IgD-negative memory B cell (primary cell): ENCODE data around the gene FAM170A. TPM values are rescaled to one million over a fixed set of nuclear protein-coding genes. Genes with fewer than 3 reads are reported as not detected.

Source experiments
- H3K27ac Mint-ChIP-seq, 3 donors: one replicate each; pipeline ENCODE4 v1.8.0; 2020 to 2022; ENCODE audit warnings: mild to moderate bottlenecking in 3 of 3, mixed read lengths in 3 of 3, moderate library complexity in 1 of 3
- H3K27me3 Mint-ChIP-seq: one replicate; pipeline ENCODE4 v1.8.0; 2021; ENCODE audit warnings: mixed read lengths
- H3K36me3 Mint-ChIP-seq: one replicate; pipeline ENCODE4 v1.8.0; 2020; ENCODE audit warnings: mild to moderate bottlenecking, mixed read lengths
- H3K4me1 Mint-ChIP-seq, 3 donors: one replicate each; pipeline ENCODE4 v1.8.0; 2020 to 2022; ENCODE audit warnings: mixed read lengths in 3 of 3, mild to moderate bottlenecking in 1 of 3
- H3K4me3 Mint-ChIP-seq, 4 donors: one replicate each; pipeline ENCODE4 v1.8.0; 2020 to 2022; ENCODE audit warnings: mild to moderate bottlenecking in 4 of 4, mixed read lengths in 4 of 4, moderate library complexity in 3 of 4
- H3K9me3 Mint-ChIP-seq, 3 donors: one replicate each; pipeline ENCODE4 v1.8.0; 2020 to 2021; ENCODE audit warnings: mixed read lengths in 3 of 3, mild to moderate bottlenecking in 1 of 3
- polyA plus RNA-seq: library from polyadenylated mRNA; unstranded; fragments of 300-500 nt; fragmentation: Illumina TruSeq; gene quantifications from one replicate; pipeline ENCODE4 v1.2.3, GENCODE V29; 2021

FAM170A gene, protein sequence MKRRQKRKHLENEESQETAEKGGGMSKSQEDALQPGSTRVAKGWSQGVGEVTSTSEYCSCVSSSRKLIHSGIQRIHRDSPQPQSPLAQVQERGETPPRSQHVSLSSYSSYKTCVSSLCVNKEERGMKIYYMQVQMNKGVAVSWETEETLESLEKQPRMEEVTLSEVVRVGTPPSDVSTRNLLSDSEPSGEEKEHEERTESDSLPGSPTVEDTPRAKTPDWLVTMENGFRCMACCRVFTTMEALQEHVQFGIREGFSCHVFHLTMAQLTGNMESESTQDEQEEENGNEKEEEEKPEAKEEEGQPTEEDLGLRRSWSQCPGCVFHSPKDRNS
- not detected for polyA plus RNA-seq

DNA sequence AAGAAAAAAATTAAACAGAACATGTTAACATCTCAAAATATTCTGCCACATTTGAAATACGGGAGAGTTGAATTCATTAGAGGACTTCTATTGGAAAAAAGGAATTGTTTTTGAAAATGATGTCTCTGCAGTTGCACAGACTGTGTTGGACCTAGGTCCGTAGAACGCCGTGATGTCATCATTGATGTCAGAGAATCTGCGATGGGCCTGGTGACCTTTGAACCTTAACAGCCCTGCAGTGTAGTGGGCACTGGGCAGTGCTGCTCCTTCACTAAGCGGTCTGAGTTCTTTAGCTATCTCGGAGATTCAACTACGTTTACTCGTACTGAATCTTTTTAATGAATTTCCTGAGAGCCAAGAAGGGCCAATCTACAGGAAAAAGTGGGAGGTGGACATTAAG, at the start of gene FAM170A:
TSS of gene FAM170A (plus strand) at position 220 of the 400 bp plus-strand sequence. CDS start 211 bp downstream, outside the sequence.
- Mint-ChIP-seq H3K27me3 (peaks cover 8% of the 10 kb centered on the region), H3K27ac (no peak within 1 kb of the TSS), H3K4me1 (no peaks in the 10 kb centered on the region), H3K4me3 (no peak within 1 kb of the TSS), H3K9me3 (no peaks in the 10 kb centered on the region), H3K36me3 (peaks cover 4% of the 10 kb centered on the region)

DNA sequence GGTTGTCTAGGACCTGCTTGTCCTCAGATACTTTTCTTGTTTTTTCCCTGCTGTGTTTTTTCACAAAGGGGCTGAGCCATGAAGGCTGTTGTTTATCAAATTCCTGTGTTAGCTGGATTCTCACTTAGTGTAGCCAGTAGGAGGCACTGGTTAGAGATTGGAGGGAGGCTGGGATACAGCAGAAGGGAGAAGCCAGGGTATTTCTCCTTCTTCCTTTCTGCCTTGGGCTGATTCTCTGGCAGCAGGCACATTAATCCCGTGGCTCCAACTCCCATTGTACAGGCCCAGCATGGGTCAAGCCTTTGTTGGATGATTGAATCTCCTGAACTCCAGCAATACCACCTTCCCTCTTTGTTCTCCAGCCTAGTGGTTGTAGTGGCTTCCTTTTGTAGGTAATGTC, 46.4 kb upstream of the FAM170A start:
- H3K9me3 Mint-ChIP-seq = peaks cover 0 to 2% (median 0%) of the 10 kb centered on the region in 3 donors
- H3K4me3 Mint-ChIP-seq = no peak overlapping the region
- H3K27me3 Mint-ChIP-seq = peaks cover 8% of the 10 kb centered on the region
- H3K36me3 Mint-ChIP-seq = no peaks in the 10 kb centered on the region
- no peak overlapping the region for H3K27ac Mint-ChIP-seq
- H3K4me1 Mint-ChIP-seq = peaks cover 0 to 4% (median 0%) of the 10 kb centered on the region in 3 donors

DNA sequence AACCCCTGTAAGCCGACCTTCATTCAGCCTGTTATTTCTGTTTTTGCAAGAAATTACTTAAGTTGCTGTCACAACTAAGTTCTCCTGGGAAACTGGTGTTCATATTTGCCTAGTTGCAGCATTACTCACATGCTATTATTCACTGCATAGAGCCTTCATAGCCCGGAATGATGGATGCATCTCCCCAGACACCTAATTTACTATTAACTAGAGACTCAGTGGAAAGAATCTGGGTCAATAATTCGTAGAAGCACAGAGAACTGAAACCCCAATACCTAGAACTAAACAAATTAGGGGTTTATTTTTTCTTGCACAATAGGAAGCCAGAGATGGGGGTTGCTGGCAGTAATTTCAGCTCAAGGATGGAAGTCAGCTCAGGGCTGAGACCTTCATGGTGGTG, 45.7 kb upstream of the FAM170A start:
- Mint-ChIP-seq H3K9me3 (peaks cover 0 to 2% (median 0%) of the 10 kb centered on the region in 3 donors), H3K27me3 (peaks cover 8% of the 10 kb centered on the region), H3K4me1 (peaks cover 0 to 4% (median 0%) of the 10 kb centered on the region in 3 donors), H3K27ac (no peak overlapping the region), H3K36me3 (no peaks in the 10 kb centered on the region), H3K4me3 (no peak overlapping the region)

DNA sequence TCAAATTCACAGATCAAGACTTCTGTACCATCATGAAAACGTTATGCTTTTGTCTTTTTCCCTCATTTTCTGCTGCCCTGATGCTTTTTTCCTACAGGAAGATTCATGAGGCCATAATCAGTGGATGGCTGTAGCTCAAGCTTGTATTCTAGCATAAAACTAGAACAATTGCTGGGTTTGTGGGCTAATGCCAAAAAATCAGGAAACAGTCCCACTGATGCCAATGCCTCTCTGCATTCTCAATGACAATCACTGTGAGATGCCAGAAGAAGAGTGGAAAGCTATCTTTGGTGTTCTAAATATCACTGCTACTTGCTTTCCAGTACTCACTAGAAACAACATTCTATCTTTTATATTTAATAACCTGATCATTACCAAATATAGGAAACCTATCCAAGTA, 33.3 kb upstream of the FAM170A start:
- H3K27me3 Mint-ChIP-seq = peaks cover 3% of the 10 kb centered on the region
- H3K4me3 Mint-ChIP-seq = no peak overlapping the region
- H3K27ac Mint-ChIP-seq = no peak overlapping the region
- peaks cover 2 to 12% (median 11%) of the 10 kb centered on the region in 3 donors for H3K9me3 Mint-ChIP-seq
- H3K36me3 Mint-ChIP-seq = peaks cover 2% of the 10 kb centered on the region
- H3K4me1 Mint-ChIP-seq = no peaks in the 10 kb centered on the region

DNA sequence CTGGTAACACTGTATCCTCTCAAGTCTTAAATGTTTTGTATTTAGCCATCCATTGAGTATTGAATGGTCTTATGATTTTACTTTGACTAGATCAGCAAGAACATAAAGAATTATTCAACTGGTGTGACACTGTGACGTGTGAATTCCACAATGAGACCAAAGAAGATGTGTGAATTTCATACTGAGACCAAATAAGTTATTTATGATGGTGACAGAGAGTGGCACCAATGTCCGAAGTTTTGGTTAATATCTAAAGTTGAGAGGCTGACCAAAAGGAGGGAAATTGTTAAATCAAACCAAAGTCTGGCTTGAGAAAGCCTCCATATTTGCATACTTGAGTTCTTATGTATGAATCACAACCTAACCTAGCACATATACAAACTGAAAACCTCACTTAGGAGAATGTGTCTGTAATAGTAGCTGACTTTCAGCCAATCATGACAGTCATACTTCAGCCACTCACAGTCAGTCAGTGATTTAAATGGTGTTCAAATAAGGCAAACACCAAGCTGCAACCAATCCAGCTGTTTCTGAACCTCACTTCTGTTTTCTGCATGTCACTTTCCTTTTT, 31.5 kb upstream of the FAM170A start:
- H3K36me3 Mint-ChIP-seq = peaks cover 3% of the 10 kb centered on the region
- peaks cover 2 to 10% (median 4%) of the 10 kb centered on the region in 3 donors for H3K9me3 Mint-ChIP-seq
- H3K27ac Mint-ChIP-seq = no peak overlapping the region
- H3K4me3 Mint-ChIP-seq = no peak overlapping the region
- no peaks in the 10 kb centered on the region for H3K4me1 Mint-ChIP-seq
- H3K27me3 Mint-ChIP-seq = peaks cover 1% of the 10 kb centered on the region

DNA sequence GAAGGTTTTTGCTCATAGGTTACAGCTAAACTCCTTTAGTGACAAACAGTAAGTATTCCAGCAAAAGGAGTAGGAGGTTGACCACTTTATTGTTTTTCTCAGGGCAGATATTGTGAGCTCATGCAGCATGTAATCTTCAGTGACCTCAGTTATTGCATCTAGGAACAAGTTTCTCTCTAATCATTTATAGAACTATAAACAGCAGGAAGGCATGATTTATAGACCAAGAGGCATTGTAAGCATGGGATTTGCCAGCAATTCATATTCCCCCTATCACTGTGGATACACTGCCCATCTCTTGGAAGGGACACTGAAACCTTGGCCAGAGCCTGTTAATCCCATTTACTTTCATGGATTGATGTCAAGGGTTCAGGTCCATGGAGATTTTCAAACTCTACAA, 15.4 kb upstream of the FAM170A start:
- peaks cover 0 to 2% (median under 1%) of the 10 kb centered on the region in 3 donors for H3K9me3 Mint-ChIP-seq

DNA sequence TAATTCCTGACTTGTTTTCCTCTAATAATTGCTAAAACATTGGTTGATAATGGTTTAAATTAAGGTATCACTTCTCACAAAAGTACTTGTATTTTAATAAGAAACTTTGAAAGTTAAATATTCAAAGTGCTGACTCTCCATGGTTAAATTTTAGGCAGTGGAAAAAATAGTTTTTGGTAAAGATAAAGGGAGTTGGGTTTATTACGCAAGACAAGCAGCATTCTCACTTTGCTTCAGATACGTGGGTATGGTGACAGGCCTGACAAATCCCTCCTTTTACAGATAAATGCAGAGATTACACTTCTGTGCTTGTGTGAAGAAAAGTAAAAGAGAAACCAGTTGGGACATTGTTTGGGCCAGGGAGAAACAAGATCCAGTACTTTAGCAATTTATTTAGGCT, 14.5 kb upstream of the FAM170A start:
- H3K27ac Mint-ChIP-seq = peak overlapping the region in 1 of 3 donors; percentile 1
- H3K4me3 Mint-ChIP-seq = no peak overlapping the region
- H3K36me3 Mint-ChIP-seq = no peaks in the 10 kb centered on the region
- no peaks in the 10 kb centered on the region for H3K27me3 Mint-ChIP-seq
- H3K9me3 Mint-ChIP-seq = peaks cover 1 to 5% (median 2%) of the 10 kb centered on the region in 3 donors
- H3K4me1 Mint-ChIP-seq = no peaks in the 10 kb centered on the region

More for the DNA sequence above, 15.4 kb upstream of the FAM170A start:
- no peaks in the 10 kb centered on the region for H3K4me1 Mint-ChIP-seq
- H3K27me3 Mint-ChIP-seq = no peaks in the 10 kb centered on the region
- H3K4me3 Mint-ChIP-seq = no peak overlapping the region
- no peak overlapping the region for H3K27ac Mint-ChIP-seq
- H3K36me3 Mint-ChIP-seq = no peaks in the 10 kb centered on the region

DNA sequence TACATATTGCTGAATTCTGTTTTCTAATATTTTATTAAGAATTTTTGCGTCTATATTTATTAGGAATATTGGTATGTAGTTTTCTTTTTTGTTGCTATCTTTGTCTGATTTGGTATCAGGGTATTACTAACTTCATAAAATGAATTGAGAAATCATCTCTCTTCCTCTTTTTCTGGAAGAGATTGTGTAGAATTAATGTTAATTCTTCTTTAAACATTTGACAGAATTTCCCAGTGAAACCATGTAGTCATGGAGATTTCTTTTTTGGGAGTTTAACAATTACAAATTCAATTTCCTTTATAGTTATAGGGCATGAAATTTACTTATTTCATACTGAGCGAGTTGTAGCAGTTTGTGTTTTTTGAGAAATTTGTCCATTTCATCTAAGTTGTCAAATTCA, 3.3 kb upstream of the FAM170A start:
- H3K27ac Mint-ChIP-seq = no peak overlapping the region
- H3K4me1 Mint-ChIP-seq = no peaks in the 10 kb centered on the region
- no peak overlapping the region for H3K4me3 Mint-ChIP-seq

DNA sequence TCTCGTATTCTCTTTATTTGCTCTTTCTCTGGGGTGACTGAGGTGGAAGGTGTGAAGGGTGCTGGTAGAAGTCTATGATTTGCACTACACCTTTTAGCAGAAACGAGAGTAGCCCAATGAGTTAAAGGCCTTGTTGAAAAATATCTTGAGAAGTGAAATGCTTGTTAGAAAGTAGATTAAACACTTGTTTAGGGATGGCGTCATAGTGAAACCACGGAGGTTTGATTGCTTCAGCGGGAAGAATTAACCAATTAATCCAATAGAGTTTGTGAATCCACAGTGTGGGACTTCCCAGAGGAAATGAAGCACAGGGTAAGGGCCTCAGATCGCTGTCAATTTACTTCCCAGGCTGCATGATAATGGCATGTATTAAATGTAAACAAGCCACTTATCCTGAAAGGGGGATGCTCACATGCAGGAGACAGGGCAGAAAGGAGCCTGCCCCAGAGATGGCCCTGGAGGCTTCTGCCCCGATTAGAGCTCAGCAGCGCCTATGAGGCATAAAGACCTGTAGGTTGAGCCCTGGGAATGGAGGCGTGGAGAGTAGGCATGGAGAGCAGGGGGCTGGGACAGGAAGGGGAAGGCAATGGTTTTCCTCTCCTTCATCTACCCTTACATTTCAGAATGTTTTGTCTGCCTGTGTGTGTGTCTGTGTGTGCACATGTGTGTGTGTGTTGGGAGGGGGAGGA, 1.5 kb downstream of the FAM170A start:
- Mint-ChIP-seq H3K27me3 (peaks cover 7% of the 10 kb centered on the region), H3K4me1 (no peaks in the 10 kb centered on the region), H3K9me3 (no peaks in the 10 kb centered on the region), H3K36me3 (peaks cover 2% of the 10 kb centered on the region), H3K4me3 (no peak overlapping the region), H3K27ac (no peak overlapping the region)

More for the DNA sequence above, 3.3 kb upstream of the FAM170A start:
- peaks cover 1 to 4% (median 3%) of the 10 kb centered on the region in 3 donors for H3K9me3 Mint-ChIP-seq
- H3K27me3 Mint-ChIP-seq = peaks cover 6% of the 10 kb centered on the region
- peaks cover 4% of the 10 kb centered on the region for H3K36me3 Mint-ChIP-seq

DNA sequence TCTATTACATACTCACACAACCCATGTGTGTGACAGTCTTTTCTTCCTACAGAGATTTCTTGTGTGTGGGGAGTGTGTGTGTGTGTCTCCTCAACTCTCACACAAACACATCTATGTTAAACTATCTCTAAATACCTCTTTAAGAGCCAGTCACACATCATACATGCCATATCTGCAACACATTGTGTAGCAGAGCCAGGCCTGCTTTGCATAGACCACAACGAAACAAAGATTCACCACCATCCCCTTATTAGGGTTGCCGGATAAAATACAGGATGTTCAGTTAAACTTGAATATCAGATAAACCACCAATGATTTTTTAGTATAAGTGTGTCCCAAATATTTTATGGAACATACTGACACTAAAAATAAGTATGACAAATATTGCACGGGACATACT, 2.3 kb downstream of the FAM170A start:
- H3K9me3 Mint-ChIP-seq = no peaks in the 10 kb centered on the region
- no peak overlapping the region for H3K4me3 Mint-ChIP-seq
- H3K4me1 Mint-ChIP-seq = no peaks in the 10 kb centered on the region
- peaks cover 2% of the 10 kb centered on the region for H3K36me3 Mint-ChIP-seq
- no peak overlapping the region for H3K27ac Mint-ChIP-seq
- H3K27me3 Mint-ChIP-seq = peaks cover 6% of the 10 kb centered on the region

DNA sequence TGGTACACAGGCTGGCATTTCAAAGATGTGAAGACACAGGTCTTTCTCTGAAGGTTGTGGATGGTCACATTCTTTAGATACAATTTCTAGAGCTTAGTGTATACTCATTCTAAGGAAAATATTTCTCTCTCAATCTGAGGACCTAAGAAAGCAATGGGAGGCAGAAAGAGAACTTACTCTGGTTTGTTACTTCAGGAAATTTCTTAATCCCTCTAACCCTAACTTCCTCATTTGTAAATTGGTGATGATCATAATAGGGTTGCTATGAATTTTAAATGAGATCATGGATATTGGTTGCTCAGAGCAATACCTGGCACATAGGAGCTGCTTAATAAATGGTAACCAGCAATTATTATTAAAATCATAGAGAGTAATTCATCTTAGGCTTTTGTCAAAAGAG, 22.1 kb downstream of the FAM170A start:
- peaks cover 2% of the 10 kb centered on the region for H3K36me3 Mint-ChIP-seq
- no peak overlapping the region for H3K4me3 Mint-ChIP-seq
- H3K4me1 Mint-ChIP-seq = no peaks in the 10 kb centered on the region
- peaks cover 4% of the 10 kb centered on the region for H3K27me3 Mint-ChIP-seq
- no peak overlapping the region for H3K27ac Mint-ChIP-seq
- peaks cover 0 to 1% (median 0%) of the 10 kb centered on the region in 3 donors for H3K9me3 Mint-ChIP-seq

DNA sequence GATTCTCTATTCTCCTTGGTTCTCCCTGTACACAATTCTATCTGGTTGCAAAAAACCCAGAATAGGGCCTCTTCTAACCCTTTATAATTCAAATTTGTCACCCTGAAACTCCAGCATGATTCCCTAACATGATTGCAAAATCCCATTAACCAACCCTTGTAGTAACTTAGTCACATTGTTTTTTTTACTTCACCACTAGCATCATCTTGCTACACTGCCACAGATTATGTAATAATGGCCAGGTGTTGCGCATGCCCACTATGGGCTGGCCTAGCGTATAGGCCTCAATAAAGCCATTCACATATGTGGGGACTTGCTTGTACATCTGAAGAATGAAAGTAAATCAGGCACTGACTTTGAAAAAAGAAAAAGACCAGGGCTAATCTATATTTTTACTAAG, 25.7 kb downstream of the FAM170A start:
- no peaks in the 10 kb centered on the region for H3K4me1 Mint-ChIP-seq
- H3K4me3 Mint-ChIP-seq = no peak overlapping the region
- no peak overlapping the region for H3K27ac Mint-ChIP-seq
- peaks cover 1 to 4% (median 2%) of the 10 kb centered on the region in 3 donors for H3K9me3 Mint-ChIP-seq
- H3K27me3 Mint-ChIP-seq = peaks cover 1% of the 10 kb centered on the region
- peaks cover 2% of the 10 kb centered on the region for H3K36me3 Mint-ChIP-seq

DNA sequence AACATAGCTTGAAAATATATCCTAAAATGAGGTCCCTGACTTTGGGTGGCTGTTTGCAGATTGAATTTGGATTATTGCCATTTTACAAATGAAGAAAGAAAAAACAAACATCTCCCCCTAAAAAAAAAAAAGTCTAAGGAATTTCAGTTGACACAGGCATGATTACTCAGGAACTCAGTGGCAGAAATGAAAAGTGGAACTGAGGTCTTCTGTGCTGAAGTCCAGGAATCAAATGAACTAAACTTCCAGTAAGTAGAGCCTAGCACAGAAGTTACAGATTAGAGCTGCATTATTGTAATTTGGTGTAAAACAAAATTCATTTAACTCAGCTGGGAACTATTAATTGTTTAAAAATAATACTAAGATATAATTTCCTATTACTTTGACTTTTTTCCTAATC, 26.7 kb downstream of the FAM170A start:
- no peaks in the 10 kb centered on the region for H3K4me1 Mint-ChIP-seq
- no peaks in the 10 kb centered on the region for H3K27me3 Mint-ChIP-seq
- H3K4me3 Mint-ChIP-seq = no peak overlapping the region
- peaks cover 0 to 4% (median 2%) of the 10 kb centered on the region in 3 donors for H3K9me3 Mint-ChIP-seq
- H3K36me3 Mint-ChIP-seq = no peaks in the 10 kb centered on the region
- H3K27ac Mint-ChIP-seq = no peak overlapping the region

DNA sequence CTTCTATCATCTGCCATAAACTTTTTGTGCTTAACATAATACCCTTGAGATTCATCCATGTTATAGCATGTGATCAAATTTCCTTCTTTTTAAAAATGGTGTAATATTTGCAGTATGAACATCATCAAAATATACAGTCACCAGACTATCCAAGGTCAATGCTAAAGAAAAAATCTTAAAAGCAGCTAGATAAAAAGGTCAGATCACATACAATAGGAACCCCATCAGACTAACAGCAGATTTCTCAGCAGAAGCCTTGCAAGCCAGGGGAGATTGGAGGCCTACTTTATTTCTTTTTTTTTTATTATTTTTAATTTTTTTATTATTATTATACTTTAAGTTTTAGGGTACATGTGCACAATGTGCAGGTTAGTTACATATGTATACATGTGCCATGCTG, 37.2 kb downstream of the FAM170A start:
- H3K36me3 Mint-ChIP-seq = no peaks in the 10 kb centered on the region
- H3K4me1 Mint-ChIP-seq = no peaks in the 10 kb centered on the region
- no peak overlapping the region for H3K4me3 Mint-ChIP-seq
- H3K27me3 Mint-ChIP-seq = no peaks in the 10 kb centered on the region
- no peak overlapping the region for H3K27ac Mint-ChIP-seq
- peaks cover 5 to 7% (median 6%) of the 10 kb centered on the region in 3 donors for H3K9me3 Mint-ChIP-seq

DNA sequence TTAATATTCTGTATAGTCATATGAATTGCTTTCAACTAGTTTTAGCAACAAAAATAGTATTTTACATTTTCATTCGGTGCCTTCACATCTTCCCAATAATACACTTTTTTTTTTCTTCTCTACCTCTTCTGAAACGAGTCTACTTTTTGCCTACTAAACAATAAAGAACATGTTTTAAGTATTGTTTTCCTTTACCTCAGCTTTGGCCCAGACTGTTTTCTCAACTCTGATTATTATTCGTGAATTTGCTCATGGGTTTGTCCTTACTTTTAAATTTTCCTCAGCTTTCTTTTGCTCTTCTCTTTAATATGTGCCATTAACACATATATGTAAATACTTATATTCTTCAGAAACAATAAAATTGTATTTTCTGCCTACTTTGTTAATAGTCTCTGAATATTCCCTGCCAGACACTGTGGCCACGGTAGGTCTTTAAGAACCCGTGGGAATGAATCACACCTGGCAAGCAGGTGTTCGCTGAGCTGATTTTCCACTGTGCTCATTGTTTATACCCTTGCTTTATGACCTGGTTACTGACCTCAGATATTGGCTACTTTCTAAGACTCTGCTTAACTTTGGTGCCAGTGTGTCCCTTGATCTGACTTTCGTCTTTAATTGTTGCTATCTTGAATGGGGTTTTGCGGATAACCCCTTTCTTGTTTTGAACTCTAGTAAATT, 49.1 kb downstream of the FAM170A start:
- no peaks in the 10 kb centered on the region for H3K4me1 Mint-ChIP-seq
- peaks cover 0 to 4% (median 4%) of the 10 kb centered on the region in 3 donors for H3K9me3 Mint-ChIP-seq
- no peak overlapping the region for H3K27ac Mint-ChIP-seq
- H3K4me3 Mint-ChIP-seq = no peak overlapping the region
- H3K27me3 Mint-ChIP-seq = peaks cover 3% of the 10 kb centered on the region
- H3K36me3 Mint-ChIP-seq = no peaks in the 10 kb centered on the region
